Measurements from ENCODE around the gene AKR7A3. TPM values are rescaled to one million over a fixed set of nuclear protein-coding genes. Genes with fewer than 3 reads are reported as not detected.

Gene AKR7A3
- total and polyA plus RNA-seq, 2 of the 4 experiments (the other 2 are of a cell fraction), result 0.18 to 0.62 TPM

DNA sequence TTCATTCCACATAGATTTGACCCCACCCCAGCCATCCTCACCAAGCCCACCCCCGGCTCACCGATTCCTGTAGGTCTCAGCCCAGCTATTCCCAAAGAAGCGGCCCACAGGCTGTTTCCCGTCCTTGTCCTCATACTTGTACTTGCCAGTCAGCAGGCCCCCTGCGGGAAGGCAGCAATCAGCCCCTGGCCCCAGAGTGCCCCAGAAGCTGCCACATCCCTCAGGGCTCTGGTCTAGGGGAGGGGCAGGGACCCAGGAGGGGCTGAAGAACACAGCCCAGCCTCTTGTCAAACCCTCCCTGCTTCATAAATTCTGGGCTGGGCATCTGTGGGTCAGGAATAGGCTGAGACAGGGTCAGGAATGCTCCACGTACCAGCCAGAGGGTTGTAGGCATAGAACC, 18.4 kb upstream of the AKR7A3 start:
- H2BK15ac ChIP-seq (ENCODE audit: low read depth, low read length), result no peak overlapping the region
- WGBS, 2 experiments (ENCODE audit: extremely low coverage in 2 of 2, insufficient read length in 1 of 2), result 93% methylated on average over 4 of the region's 6 CpGs; no CpG with 5 or more reads in 1 of the 2 experiments
- no peak overlapping the region for H3K14ac ChIP-seq (replicated peaks; ENCODE audit: low read depth, low read length)
- H2BK5ac ChIP-seq (ENCODE audit: low read depth, low read length, poor library complexity, severe bottlenecking), result no peak overlapping the region
- in situ Hi-C loops (cut with MboI; ENCODE audit: low sequenced_read_pairs) (no loop called here), intact Hi-C loops (cut with micrococcal nuclease) (no loop called here), dilution Hi-C loops (cut with HindIII; ENCODE audit: low sequenced_read_pairs, unreplicated experiment) (no loop called here)
- no peak overlapping the region for H2BK20ac ChIP-seq (ENCODE audit: low read depth, low read length)
- peaks cover 14% of the 10 kb centered on the region for H4K20me1 ChIP-seq (ENCODE audit: insufficient read depth, low read length)
- peaks cover 14 to 32% of the 10 kb centered on the region in 2 experiments for H3K79me1 ChIP-seq (ENCODE audit: low read depth in 1 of 2, low read length in 2 of 2)
- H3K9ac ChIP-seq (ENCODE audit: low read depth, low read length), result no peak overlapping the region
- no peak overlapping the region for H3K23ac ChIP-seq (ENCODE audit: low read depth, low read length)
- H3K9me3 ChIP-seq (ENCODE audit: control insufficient read depth, insufficient read depth, low read length), result no peaks in the 10 kb centered on the region
- no peak overlapping the region for H3K56ac ChIP-seq (ENCODE audit: extremely low read depth, insufficient read depth, low read length)
- no peak overlapping the region for H3K18ac ChIP-seq (ENCODE audit: low read depth, low read length)
- peaks cover 48% of the 10 kb centered on the region for H3K36me3 ChIP-seq (ENCODE audit: control insufficient read depth, insufficient read depth, low read length)
- ChIA-PET POLR2A (ENCODE audit: unreplicated experiment) (no interaction called here), CTCF (no interaction called here)
- no peak overlapping the region for H3K4me3 ChIP-seq (ENCODE audit: insufficient read depth, low read depth, low read length)
- no peak overlapping the region for H2AFZ ChIP-seq (replicated peaks; ENCODE audit: low read length, poor library complexity)
- DNase-seq (no peak), ATAC-seq (ENCODE audit: low read depth) (no peak)
- no peak overlapping the region for H3K4ac ChIP-seq (ENCODE audit: low read depth, low read length)
- no peak overlapping the region for H4K5ac ChIP-seq (ENCODE audit: low read depth, low read length)
- no peak overlapping the region for H2AK9ac ChIP-seq (replicated peaks; ENCODE audit: low read depth, low read length, poor library complexity)
- BruUV-seq (replicated peaks), result no TSS peak
- H4K91ac ChIP-seq (ENCODE audit: insufficient read depth, low read depth, low read length), result no peak overlapping the region
- H2AK5ac ChIP-seq (ENCODE audit: low read depth, low read length), result no peak overlapping the region
- H3K4me1 ChIP-seq (ENCODE audit: control insufficient read depth, insufficient read depth, low read length), result peaks cover 12% of the 10 kb centered on the region
- H3K4me2 ChIP-seq (ENCODE audit: low read depth, low read length), result no peak overlapping the region
- H2BK120ac ChIP-seq (ENCODE audit: low read depth, low read length), result no peak overlapping the region
- H3K27me3 ChIP-seq (ENCODE audit: control insufficient read depth, insufficient read depth, low read length), result no peaks in the 10 kb centered on the region
- TF ChIP-seq MAFK (IDR thresholded peaks at IDR 0.05; ENCODE audit: low read depth, low read length) (no peak), RAD21 (IDR thresholded peaks at IDR 0.05; ENCODE audit: low read length) (no peak), CHD1 (IDR thresholded peaks at IDR 0.05; ENCODE audit: low read depth, low read length) (no peak), RFX5 (IDR thresholded peaks at IDR 0.05; ENCODE audit: low read depth, low read length) (no peak), NFE2L2 (IDR thresholded peaks at IDR 0.05; ENCODE audit: low read depth, low read length) (no peak), FOS (IDR thresholded peaks at IDR 0.05; ENCODE audit: low read depth, low read length) (no peak), MXI1 (IDR thresholded peaks at IDR 0.05; ENCODE audit: borderline replicate concordance, low read depth, low read length) (no peak), SMC3 (IDR thresholded peaks at IDR 0.05; ENCODE audit: low read depth, low read length) (no peak), POLR2A (IDR thresholded peaks at IDR 0.05; ENCODE audit: low read depth, low read length) (no peak), RCOR1 (IDR thresholded peaks at IDR 0.05; ENCODE audit: insufficient replicate concordance, low read length) (no peak)
- TF ChIP-seq, protein P1, sequence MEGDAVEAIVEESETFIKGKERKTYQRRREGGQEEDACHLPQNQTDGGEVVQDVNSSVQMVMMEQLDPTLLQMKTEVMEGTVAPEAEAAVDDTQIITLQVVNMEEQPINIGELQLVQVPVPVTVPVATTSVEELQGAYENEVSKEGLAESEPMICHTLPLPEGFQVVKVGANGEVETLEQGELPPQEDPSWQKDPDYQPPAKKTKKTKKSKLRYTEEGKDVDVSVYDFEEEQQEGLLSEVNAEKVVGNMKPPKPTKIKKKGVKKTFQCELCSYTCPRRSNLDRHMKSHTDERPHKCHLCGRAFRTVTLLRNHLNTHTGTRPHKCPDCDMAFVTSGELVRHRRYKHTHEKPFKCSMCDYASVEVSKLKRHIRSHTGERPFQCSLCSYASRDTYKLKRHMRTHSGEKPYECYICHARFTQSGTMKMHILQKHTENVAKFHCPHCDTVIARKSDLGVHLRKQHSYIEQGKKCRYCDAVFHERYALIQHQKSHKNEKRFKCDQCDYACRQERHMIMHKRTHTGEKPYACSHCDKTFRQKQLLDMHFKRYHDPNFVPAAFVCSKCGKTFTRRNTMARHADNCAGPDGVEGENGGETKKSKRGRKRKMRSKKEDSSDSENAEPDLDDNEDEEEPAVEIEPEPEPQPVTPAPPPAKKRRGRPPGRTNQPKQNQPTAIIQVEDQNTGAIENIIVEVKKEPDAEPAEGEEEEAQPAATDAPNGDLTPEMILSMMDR (conservative IDR thresholded peaks at IDR 0.05; ENCODE audit: low read depth, low read length), result no peak
- TF ChIP-seq, protein P2, sequence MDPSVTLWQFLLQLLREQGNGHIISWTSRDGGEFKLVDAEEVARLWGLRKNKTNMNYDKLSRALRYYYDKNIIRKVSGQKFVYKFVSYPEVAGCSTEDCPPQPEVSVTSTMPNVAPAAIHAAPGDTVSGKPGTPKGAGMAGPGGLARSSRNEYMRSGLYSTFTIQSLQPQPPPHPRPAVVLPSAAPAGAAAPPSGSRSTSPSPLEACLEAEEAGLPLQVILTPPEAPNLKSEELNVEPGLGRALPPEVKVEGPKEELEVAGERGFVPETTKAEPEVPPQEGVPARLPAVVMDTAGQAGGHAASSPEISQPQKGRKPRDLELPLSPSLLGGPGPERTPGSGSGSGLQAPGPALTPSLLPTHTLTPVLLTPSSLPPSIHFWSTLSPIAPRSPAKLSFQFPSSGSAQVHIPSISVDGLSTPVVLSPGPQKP (IDR thresholded peaks at IDR 0.05; ENCODE audit: borderline replicate concordance, low read depth, low read length), result no peak
- H3K27ac ChIP-seq (ENCODE audit: insufficient read depth, low read length), result no peak overlapping the region
- H4K8ac ChIP-seq (ENCODE audit: low read depth in 2 of 2, low read length in 2 of 2), result no peak overlapping the region
- peaks cover 6% of the 10 kb centered on the region for H3K9me1 ChIP-seq (ENCODE audit: insufficient read depth, low read length)

All from IMR-90 (cell line).